K562 (cell line): ENCODE results near the gene OBSCN. TPM values are rescaled to one million over a fixed set of nuclear protein-coding genes. Genes with fewer than 3 reads are reported as not detected.
A peak's percentile ranks its signal among the peaks of the same experiment; 100 is the strongest.

Experiments
- ATAC-seq: fragments of 200-7000 bp; cut with Tn5 transposase; 3 replicates; pipeline ENCODE4 v1.9.1; 2020; ENCODE audit warnings: moderate library complexity
- BruUV-seq: library from RNA; stranded (reverse); fragments of 400-500 nt; replicated peaks from 2 replicates; lab custom pipeline; 2021; lab: Mats Ljungman, UMichigan
- CTCF ChIA-PET: fragments of 300-600 bp; formaldehyde crosslinking; extraction: SDS; loops from one replicate; lab custom pipeline; 2021; ENCODE audit warnings: low intra/inter-chr PET ratio; lab: Yijun Ruan, JAX
- POLR2A ChIA-PET: fragments of 300-600, 350-650 bp; sonication (Branson Sonifier 250); formaldehyde crosslinking; extraction: SDS; loops from one replicate; lab custom pipeline; 2021; ENCODE audit warnings: antibody characterized with exemption, inconsistent platforms; lab: Yijun Ruan, JAX
- DNase-seq, 4 experiments: peaks; one replicate each; pipeline versions ENCODE4 v3.0.0 to v3.0.0-alpha.2; 2011 to 2018; ENCODE audit warnings: low spot score in 3 of 4, mixed read lengths in 3 of 4; ENCODE audit errors: extremely low read depth in 1 of 4
- FAIRE-seq: peaks from 2 replicates; lab custom pipeline; 2011; peaks lifted over from hg19 to GRCh38; lab: Jason Lieb, UNC
- H2AFZ ChIP-seq: 2 replicates; pipeline ENCODE4 v1.6.0; 2011; ENCODE audit warnings: low read depth, low read length, control low read depth, inconsistent platforms
- H3K27ac ChIP-seq: fragments of 200-600 bp; 3 replicates; pipeline ENCODE4 v1.8.0; 2011; ENCODE audit warnings: low read depth, mild to moderate bottlenecking, control low read depth, inconsistent platforms, low read length, moderate library complexity, mixed read lengths; ENCODE audit errors: extremely low read depth
- H3K27me3 ChIP-seq, 2 experiments: fragments of 300-600 bp in 1 of 2; 2 replicates in 1 of 2; 3 replicates in 1 of 2; pipeline versions ENCODE4 v1.6.0 to v1.8.0; 2011; ENCODE audit warnings: inconsistent platforms in 2 of 2, low read length in 2 of 2, mild to moderate bottlenecking in 1 of 2, mixed read lengths in 1 of 2, moderate library complexity in 1 of 2; ENCODE audit not compliant: control insufficient read depth in 2 of 2, insufficient read depth in 2 of 2
- H3K36me3 ChIP-seq: fragments of 300-600 bp; 3 replicates; pipeline ENCODE4 v1.8.0; 2011; ENCODE audit warnings: mild to moderate bottlenecking, low read length, inconsistent platforms; ENCODE audit not compliant: control insufficient read depth, insufficient read depth
- H3K4me1 ChIP-seq, 2 experiments: fragments of 200-600 bp in 1 of 2; replicated peaks in 1 of 2; 2 replicates in 1 of 2; 3 replicates in 1 of 2; pipeline versions ENCODE4 v1.5.1 to v1.8.0; 2011; ENCODE audit warnings: inconsistent platforms in 2 of 2, low read length in 2 of 2, mild to moderate bottlenecking in 1 of 2, mixed read lengths in 1 of 2, moderate library complexity in 1 of 2; ENCODE audit not compliant: control insufficient read depth in 2 of 2, insufficient read depth in 2 of 2
- H3K4me2 ChIP-seq: 2 replicates; pipeline ENCODE4 v1.6.1; 2011; ENCODE audit warnings: low read length, control low read depth, inconsistent platforms, mixed read lengths; ENCODE audit not compliant: insufficient read depth
- H3K4me3 ChIP-seq: fragments of 200-600 bp; sonication (generic), shearing (Covaris generic); 2 replicates; pipeline ENCODE4 v1.5.1; 2016; ENCODE audit warnings: control low read depth, inconsistent platforms
- H3K79me2 ChIP-seq: fragments of 200-600 bp; 3 replicates; pipeline ENCODE4 v1.8.0; 2011; ENCODE audit warnings: low read length, inconsistent platforms; ENCODE audit not compliant: control insufficient read depth, insufficient read depth
- H3K9ac ChIP-seq, 2 experiments: 2 replicates each; pipeline versions ENCODE4 v1.6.0 to v1.6.1; 2011; ENCODE audit warnings: low read depth in 2 of 2, low read length in 2 of 2, control low read depth in 1 of 2, inconsistent platforms in 1 of 2, mild to moderate bottlenecking in 1 of 2, mixed read lengths in 1 of 2; ENCODE audit not compliant: insufficient read depth in 1 of 2
- H3K9me1 ChIP-seq: one replicate; pipeline ENCODE4 v1.6.0; 2011; ENCODE audit warnings: inconsistent platforms, mild to moderate bottlenecking, low read length, moderate library complexity; ENCODE audit not compliant: control insufficient read depth, insufficient read depth
- H3K9me3 ChIP-seq: replicated peaks from 2 replicates; pipeline ENCODE4 v1.5.1; 2011; ENCODE audit warnings: low read depth, low read length, inconsistent platforms; ENCODE audit not compliant: control insufficient read depth, insufficient read depth
- H4K20me1 ChIP-seq: replicated peaks from 2 replicates; pipeline ENCODE4 v1.6.1; 2011; ENCODE audit warnings: low read length, inconsistent platforms, mixed read lengths; ENCODE audit not compliant: control insufficient read depth, insufficient read depth
- E4F1 ChIP-seq: fragments of 250-450 bp; sonication (Bioruptor Pico); IDR thresholded peaks from 2 replicates; pipeline ENCODE4 v1.5.0; 2021; ENCODE audit warnings: mild to moderate bottlenecking, borderline replicate concordance
- ERF ChIP-seq: fragments of 450-650 bp; formaldehyde crosslinking; IDR thresholded peaks from 2 replicates; pipeline ENCODE4 v1.4.0; 2020; ENCODE audit warnings: mild to moderate bottlenecking, mixed read lengths
- HDAC3 ChIP-seq: fragments of 450-650 bp; IDR thresholded peaks from 2 replicates; pipeline ENCODE4 v1.6.1; 2018; ENCODE audit warnings: borderline replicate concordance, mild to moderate bottlenecking, moderate library complexity; ENCODE audit not compliant: partially characterized antibody
- KLF13 ChIP-seq: fragments of 450-650 bp; IDR thresholded peaks from 2 replicates; pipeline ENCODE4 v1.6.1; 2016; ENCODE audit warnings: missing genetic modification characterization, low read depth, mild to moderate bottlenecking, missing compliant biosample characterization, moderate library complexity, borderline replicate concordance
- PTRF ChIP-seq: fragments of 450-650 bp; IDR thresholded peaks from 2 replicates; pipeline ENCODE4 v1.6.1; 2016; ENCODE audit warnings: mild to moderate bottlenecking, missing genetic modification characterization, missing compliant biosample characterization
- SIN3A ChIP-seq, 2 experiments: fragments of 150-350 bp in 1 of 2; IDR thresholded peaks; 2 replicates each; pipeline ENCODE4 v1.6.1; 2011 to 2016; ENCODE audit warnings: borderline replicate concordance in 2 of 2, low read depth in 2 of 2, low read length in 2 of 2, mild to moderate bottlenecking in 2 of 2, moderate library complexity in 2 of 2; ENCODE audit not compliant: control insufficient read depth in 1 of 2
- SIRT6 ChIP-seq: IDR thresholded peaks from one replicate; pipeline ENCODE4 v1.6.1; 2012; ENCODE audit warnings: low read depth, mild to moderate bottlenecking, control low read depth, inconsistent platforms, low read length, moderate library complexity
- SPI1 ChIP-seq: IDR thresholded peaks from 2 replicates; pipeline ENCODE4 v1.6.1; 2011; ENCODE audit warnings: low read depth, low read length, control low read depth, borderline replicate concordance
- SRSF3 ChIP-seq: fragments of 200-400 bp; formaldehyde crosslinking; IDR thresholded peaks from 2 replicates; pipeline ENCODE4 v1.6.1; 2016; ENCODE audit warnings: mild to moderate bottlenecking, low read length, moderate library complexity; ENCODE audit not compliant: insufficient read depth
- THRA ChIP-seq: fragments of 450-650 bp; IDR thresholded peaks from 2 replicates; pipeline ENCODE4 v1.6.1; 2017; ENCODE audit warnings: mild to moderate bottlenecking, moderate library complexity
- U2AF2 ChIP-seq: fragments of 200-400 bp; formaldehyde crosslinking; optimal IDR thresholded peaks from 2 replicates; pipeline ENCODE3; 2017; ENCODE audit warnings: low read depth, mild to moderate bottlenecking, low read length
- ZBTB8A ChIP-seq: fragments of 450-650 bp; IDR thresholded peaks from 2 replicates; pipeline ENCODE4 v1.6.1; 2018; ENCODE audit warnings: mild to moderate bottlenecking, moderate library complexity; ENCODE audit not compliant: partially characterized antibody
- ZNF253 ChIP-seq: fragments of 250-450 bp; sonication (Bioruptor Pico); conservative IDR thresholded peaks from 2 replicates; pipeline ENCODE4 v1.6.1; 2021; ENCODE audit warnings: mild to moderate bottlenecking
- ZNF316 ChIP-seq: fragments of 450-650 bp; IDR thresholded peaks from 2 replicates; pipeline ENCODE4 v1.6.1; 2016
- ZNF41 ChIP-seq: fragments of 250-450 bp; sonication (Bioruptor Pico); conservative IDR thresholded peaks from 2 replicates; pipeline ENCODE4 v1.4.0; 2020; ENCODE audit warnings: mild to moderate bottlenecking
- WGBS: fragments of 100-300 bp; shearing (Covaris generic); methylation state at CpG from one replicate; pipeline ENCODE4 v1.1.6; 2016; ENCODE audit warnings: low coverage, mixed read lengths; ENCODE audit not compliant: insufficient coverage; ENCODE audit errors: missing lambda C conversion rate; 5-methylcytosine and 5-hydroxymethylcytosine counted together
- in situ Hi-C: fragments of 300-500 bp; cut with MboI; formaldehyde crosslinking; loops from 4 replicates; pipeline ENCODE4 v1.15.0; 2018; ENCODE audit warnings: inconsistent platforms, mixed read lengths
- intact Hi-C: fragments of 100-400 bp; cut with micrococcal nuclease; formaldehyde crosslinking; loops from 2 replicates; pipeline ENCODE4 v1.14.2; 2022
- polyA plus RNA-seq, 8 experiments: library from polyadenylated mRNA; depleted of rRNA in 4 of 8; stranded (reverse) in 5 of 8; unstranded in 3 of 8; fragments of >200 nt; fragmentation: Nextera tagmentation in 2 of 8; fragmentation: Illumina TruSeq in 1 of 8; extraction: Ambion mirVana in 2 of 8; extraction: Trizol in 1 of 8; gene quantifications; 2 replicates each; pipeline versions ENCODE4 v1.2.1 to v1.2.3, GENCODE V29; 2011 to 2014; ENCODE audit warnings: inconsistent platforms in 1 of 8, missing spikeins in 1 of 8
- total RNA-seq, 7 experiments: library from RNA; depleted of rRNA in 6 of 7; stranded (reverse); fragments of >200 nt in 6 of 7; fragmentation: Illumina TruSeq in 2 of 7; extraction: Trizol in 2 of 7; gene quantifications; 2 replicates each; pipeline versions ENCODE4 v1.2.1 to v1.2.3, GENCODE V29; 2011 to 2021; ENCODE audit warnings: low replicate concordance in 1 of 7

Gene OBSCN
- total and polyA plus RNA-seq, 9 of the 15 experiments (the other 6 are each of a cell fraction or from before 2014, with no cell fraction given), result 0.18 to 19.7 (median 3.6) TPM

GRCh38 chr1:228160201-228160761, 47.6 kb upstream of the OBSCN start:
- Histone ChIP-seq H3K4me2 (no peak overlapping the region), H3K79me2 (no peaks in the 10 kb centered on the region), H3K4me3 (no peak overlapping the region), H3K9me1 (peaks cover 12% of the 10 kb centered on the region), H3K4me1 (peaks cover 10 to 70% of the 10 kb centered on the region in 2 experiments; a peak in 4 of 5 replicates), H3K27ac (no peak overlapping the region), H4K20me1 (peaks cover 6% of the 10 kb centered on the region), H2AFZ (no peak overlapping the region), H3K9ac (peak overlapping the region in 1 of 2 experiments; percentile 38; a peak in 2 of 4 replicates), H3K9me3 (no peaks in the 10 kb centered on the region), H3K36me3 (no peaks in the 10 kb centered on the region), H3K27me3 (no peaks in the 10 kb centered on the region)
- no TSS peak for BruUV-seq
- in situ Hi-C loops, result no loop called here
- FAIRE-seq, result no peak
- DNase-seq, result no peak
- TF ChIP-seq E4F1 (CRISPR knock-in tag) (no peak), ZNF316 (no peak), SRSF3 (no peak), PTRF (no peak), ERF (CRISPR knock-in tag) (no peak), KLF13 (no peak), SIRT6 (no peak), THRA (no peak), SPI1 (no peak), SIN3A (IDR thresholded peaks at IDR 0.05; ENCODE audit: borderline replicate concordance in 2 of 2, control insufficient read depth in 1 of 2, low read depth in 2 of 2, low read length in 2 of 2) (no peak), HDAC3 (no peak), ZNF41 (CRISPR knock-in tag) (no peak), ZBTB8A (no peak), U2AF2 (no peak), ZNF253 (CRISPR knock-in tag) (no peak)
- ChIA-PET POLR2A (interaction anchor here (1.0 to 3.3 kb wide), 4 partner anchors 9 to 18 kb away, joined by 4 to 15 read pairs (median 7); no protein-coding TSS in a partner anchor), CTCF (no interaction called here)
- WGBS, result 14% methylated on average over 11 of the region's 15 CpGs
- ATAC-seq, result no peak
- intact Hi-C loops, result no loop called here
